Hepatocyte (in vitro differentiated cells): ENCODE measurements around the gene SMYD5. TPM values are rescaled to one million over a fixed set of nuclear protein-coding genes. Genes with fewer than 3 reads are reported as not detected.

Source experiments
- DNase-seq: peaks from one replicate; pipeline ENCODE4 v3.0.0-alpha.2; 2016; ENCODE audit warnings: low spot score
- H2AFZ ChIP-seq: fragments of 200-600 bp; sonication (generic); 2 replicates; pipeline ENCODE4 v1.6.0; 2016; ENCODE audit warnings: antibody characterized with exemption, mild to moderate bottlenecking
- H3K27ac ChIP-seq: fragments of 200-600 bp; sonication (generic); 2 replicates; pipeline ENCODE4 v1.5.1; 2016; ENCODE audit warnings: mild to moderate bottlenecking
- H3K27me3 ChIP-seq: fragments of 200-600 bp; sonication (generic); 2 replicates; pipeline ENCODE4 v1.6.1; 2016
- H3K36me3 ChIP-seq: fragments of 200-600 bp; sonication (generic); replicated peaks from 2 replicates; pipeline ENCODE4 v1.5.1; 2016; ENCODE audit warnings: low read depth; ENCODE audit not compliant: insufficient read depth
- H3K4me1 ChIP-seq: fragments of 200-600 bp; sonication (generic); 2 replicates; pipeline ENCODE4 v1.5.1; 2016; ENCODE audit warnings: mild to moderate bottlenecking, moderate library complexity; ENCODE audit not compliant: insufficient read depth
- H3K4me2 ChIP-seq: fragments of 200-600 bp; sonication (generic); 2 replicates; pipeline ENCODE4 v1.6.0; 2016
- H3K4me3 ChIP-seq: fragments of 200-600 bp; sonication (generic); 2 replicates; pipeline ENCODE4 v1.5.1; 2016; ENCODE audit warnings: mild to moderate bottlenecking
- H3K79me2 ChIP-seq: fragments of 200-600 bp; sonication (generic); 2 replicates; pipeline ENCODE4 v1.6.0; 2017; ENCODE audit warnings: mild to moderate bottlenecking
- H3K9me2 ChIP-seq: fragments of 200-600 bp; sonication (generic); replicated peaks from 2 replicates; pipeline ENCODE4 v1.6.0; 2017; ENCODE audit warnings: mild to moderate bottlenecking; ENCODE audit not compliant: insufficient read depth
- H3K9me3 ChIP-seq: fragments of 200-600 bp; sonication (generic); 2 replicates; pipeline ENCODE4 v1.5.1; 2016; ENCODE audit warnings: low read depth, mild to moderate bottlenecking
- H4K20me1 ChIP-seq: fragments of 200-600 bp; sonication (generic); 2 replicates; pipeline ENCODE4 v1.6.0; 2016; ENCODE audit warnings: mild to moderate bottlenecking; ENCODE audit not compliant: insufficient read depth, poor library complexity, severe bottlenecking
- CTCF ChIP-seq: fragments of 200-600 bp; sonication (generic); IDR thresholded peaks from 2 replicates; pipeline ENCODE4 v1.5.1; 2016; ENCODE audit warnings: antibody characterized with exemption, mild to moderate bottlenecking; ENCODE audit not compliant: poor library complexity
- EZH2 ChIP-seq: fragments of 200-600 bp; sonication (generic); IDR thresholded peaks from 2 replicates; pipeline ENCODE4 v1.6.1; 2016; ENCODE audit warnings: antibody characterized with exemption, mild to moderate bottlenecking, borderline replicate concordance
- EZH2phosphoT487 ChIP-seq: fragments of 200-600 bp; sonication (generic); IDR thresholded peaks from one replicate; pipeline ENCODE4 v1.6.1; 2018; ENCODE audit warnings: antibody characterized with exemption, mild to moderate bottlenecking, low read depth, moderate library complexity; ENCODE audit not compliant: unreplicated experiment, severe bottlenecking
- WGBS: methylation state at CpG from one replicate; pipeline ENCODE4 v1.1.6; 2016; ENCODE audit warnings: low lambda C conversion rate; ENCODE audit errors: missing lambda C conversion rate; 5-methylcytosine and 5-hydroxymethylcytosine counted together
- polyA plus RNA-seq: library from polyadenylated mRNA; unstranded; fragments of >200 nt; fragmentation: Nextera tagmentation; extraction: Ambion mirVana; gene quantifications from 2 replicates; pipeline ENCODE4 v1.2.1, GENCODE V29; 2016
- total RNA-seq: library from RNA; depleted of rRNA; stranded (reverse); fragments of >200 nt; gene quantifications from 2 replicates; pipeline ENCODE4 v1.2.3, GENCODE V29; 2014

Gene SMYD5
- total and polyA plus RNA-seq, 2 experiments from 2014 or later = 10.0 to 28.3 TPM

GRCh38 chr2:73264332-73264606, 50.2 kb downstream of the SMYD5 start:
- no peaks in the 10 kb centered on the region for H3K9me3 ChIP-seq
- H3K27me3 ChIP-seq = peaks cover 20% of the 10 kb centered on the region
- H2AFZ ChIP-seq = no peak overlapping the region
- peaks cover 10% of the 10 kb centered on the region for H3K4me1 ChIP-seq
- no peak overlapping the region for H3K4me2 ChIP-seq
- TF ChIP-seq CTCF (no peak), EZH2phosphoT487 (no peak), EZH2 (no peak)
- no peaks in the 10 kb centered on the region for H4K20me1 ChIP-seq
- H3K27ac ChIP-seq = no peak overlapping the region
- 89% methylated on average over 15 of the region's 15 CpGs for WGBS
- H3K4me3 ChIP-seq = no peak overlapping the region
- DNase-seq = no peak
- H3K9me2 ChIP-seq = no peaks in the 10 kb centered on the region
- no peaks in the 10 kb centered on the region for H3K79me2 ChIP-seq
- no peaks in the 10 kb centered on the region for H3K36me3 ChIP-seq

GRCh38 chr2:73264783-73265182, 50.7 kb downstream of the SMYD5 start:
- Histone ChIP-seq H3K27ac (no peak overlapping the region), H3K4me2 (no peak overlapping the region), H3K27me3 (peaks cover 23% of the 10 kb centered on the region), H3K36me3 (no peaks in the 10 kb centered on the region), H3K4me3 (no peak overlapping the region), H4K20me1 (no peaks in the 10 kb centered on the region), H3K9me3 (no peaks in the 10 kb centered on the region), H3K79me2 (no peaks in the 10 kb centered on the region), H3K9me2 (no peaks in the 10 kb centered on the region), H2AFZ (no peak overlapping the region), H3K4me1 (peaks cover 10% of the 10 kb centered on the region)
- no peak for DNase-seq
- no peak for TF ChIP-seq EZH2
- TF ChIP-seq EZH2phosphoT487 = no peak
- WGBS = 91% methylated on average over 4 of the region's 4 CpGs

- Histone ChIP-seq H3K36me3 (no peaks in the 10 kb centered on the region), H3K9me2 (no peaks in the 10 kb centered on the region), H3K9me3 (no peaks in the 10 kb centered on the region), H3K27ac (no peak overlapping the region), H3K4me2 (no peak overlapping the region), H3K79me2 (no peaks in the 10 kb centered on the region), H3K27me3 (peaks cover 29% of the 10 kb centered on the region), H4K20me1 (no peaks in the 10 kb centered on the region), H3K4me1 (peaks cover 10% of the 10 kb centered on the region), H2AFZ (no peak overlapping the region), H3K4me3 (no peak overlapping the region)
- no peak for DNase-seq
- TF ChIP-seq CTCF = no peak
- no peak for TF ChIP-seq EZH2
- TF ChIP-seq EZH2phosphoT487 = no peak
- 95% methylated on average over 22 of the region's 28 CpGs for WGBS
Measured at GRCh38 chr2:73265298-73266060, 51.4 kb downstream of the SMYD5 start.

DNA sequence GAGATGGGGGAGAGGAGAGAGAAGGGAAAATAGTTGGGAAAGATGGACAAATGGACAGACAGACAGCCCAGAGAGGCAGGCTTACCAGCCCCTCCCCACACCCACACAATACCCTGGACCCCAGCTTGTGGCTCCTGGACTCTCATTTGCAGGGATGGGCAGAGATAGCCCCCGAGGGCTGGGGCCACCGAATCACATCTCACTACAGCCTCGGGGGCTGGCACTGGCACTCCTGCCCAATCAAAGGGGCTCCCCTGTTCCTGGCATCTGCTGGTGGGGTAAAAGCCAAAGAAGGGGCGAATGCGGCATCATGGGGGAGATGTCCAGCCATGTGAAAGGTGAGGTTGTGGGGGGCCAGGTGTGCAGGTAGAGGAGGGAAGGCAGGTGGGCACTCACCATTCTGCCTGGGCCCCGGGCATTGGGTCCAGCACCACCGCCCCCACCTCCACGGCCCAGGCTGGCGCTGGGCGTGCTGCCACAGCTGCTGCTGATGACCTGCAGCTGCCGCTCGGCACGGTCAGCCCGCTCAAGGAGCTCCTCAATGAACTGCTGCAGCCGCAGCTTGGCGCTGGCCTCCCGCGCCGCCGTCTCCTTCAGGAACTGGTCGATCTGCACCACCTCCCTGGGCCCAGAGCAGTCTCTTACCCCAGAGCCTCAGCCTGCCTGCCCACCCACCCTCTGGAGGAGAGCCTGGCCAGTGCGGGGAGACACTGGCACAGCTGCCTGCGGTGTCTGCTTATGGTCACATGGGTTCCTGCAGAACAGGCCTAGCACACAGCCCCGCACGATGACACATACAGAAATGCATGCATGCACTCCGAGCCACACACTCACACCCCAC, 52.2 kb downstream of the SMYD5 start:
- TF ChIP-seq EZH2 = no peak
- no peak for TF ChIP-seq CTCF
- TF ChIP-seq EZH2phosphoT487 = no peak
- 90% methylated on average over 26 of the region's 26 CpGs for WGBS
- Histone ChIP-seq H3K27me3 (peaks cover 37% of the 10 kb centered on the region), H3K4me1 (peaks cover 10% of the 10 kb centered on the region), H3K9me2 (no peaks in the 10 kb centered on the region), H2AFZ (no peak overlapping the region), H3K4me2 (no peak overlapping the region), H3K79me2 (no peaks in the 10 kb centered on the region), H3K36me3 (no peaks in the 10 kb centered on the region), H4K20me1 (no peaks in the 10 kb centered on the region), H3K9me3 (no peaks in the 10 kb centered on the region), H3K4me3 (no peak overlapping the region), H3K27ac (no peak overlapping the region)
- DNase-seq = no peak
